Hepatocyte (in vitro differentiated cells): ENCODE data around the gene SP140L.

ENCODE experiments used
- EZH2 ChIP-seq: fragments of 200-600 bp; sonication (generic); IDR thresholded peaks from 2 replicates; pipeline ENCODE4 v1.6.1; 2016; ENCODE audit warnings: antibody characterized with exemption, mild to moderate bottlenecking, borderline replicate concordance
- TF ChIP-seq, protein P1 (sequence below): fragments of 200-600 bp; sonication (generic); IDR thresholded peaks from 2 replicates; pipeline ENCODE4 v1.5.1; 2016; ENCODE audit warnings: antibody characterized with exemption, mild to moderate bottlenecking; ENCODE audit not compliant: poor library complexity

- TF ChIP-seq, protein P1, sequence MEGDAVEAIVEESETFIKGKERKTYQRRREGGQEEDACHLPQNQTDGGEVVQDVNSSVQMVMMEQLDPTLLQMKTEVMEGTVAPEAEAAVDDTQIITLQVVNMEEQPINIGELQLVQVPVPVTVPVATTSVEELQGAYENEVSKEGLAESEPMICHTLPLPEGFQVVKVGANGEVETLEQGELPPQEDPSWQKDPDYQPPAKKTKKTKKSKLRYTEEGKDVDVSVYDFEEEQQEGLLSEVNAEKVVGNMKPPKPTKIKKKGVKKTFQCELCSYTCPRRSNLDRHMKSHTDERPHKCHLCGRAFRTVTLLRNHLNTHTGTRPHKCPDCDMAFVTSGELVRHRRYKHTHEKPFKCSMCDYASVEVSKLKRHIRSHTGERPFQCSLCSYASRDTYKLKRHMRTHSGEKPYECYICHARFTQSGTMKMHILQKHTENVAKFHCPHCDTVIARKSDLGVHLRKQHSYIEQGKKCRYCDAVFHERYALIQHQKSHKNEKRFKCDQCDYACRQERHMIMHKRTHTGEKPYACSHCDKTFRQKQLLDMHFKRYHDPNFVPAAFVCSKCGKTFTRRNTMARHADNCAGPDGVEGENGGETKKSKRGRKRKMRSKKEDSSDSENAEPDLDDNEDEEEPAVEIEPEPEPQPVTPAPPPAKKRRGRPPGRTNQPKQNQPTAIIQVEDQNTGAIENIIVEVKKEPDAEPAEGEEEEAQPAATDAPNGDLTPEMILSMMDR, result no peak
- TF ChIP-seq EZH2, result no peak
These were observed 120.8 kb downstream of the SP140L start for GRCh38 chr2:230447455-230448451.
